Activated CD8-positive, alpha-beta memory T cell treated with anti-CD3 and anti-CD28 coated beads, Interleukin-2, amount 10 ng/mL, durations not matched to agents 7 days and 5 days (primary cell): ENCODE results near the gene CASK. TPM values are rescaled to one million over a fixed set of nuclear protein-coding genes. Genes with fewer than 3 reads are reported as not detected.

Source experiments
- ATAC-seq: fragments of 150-1000 bp; cut with Tn5 transposase; one replicate; pipeline ENCODE4 v1.10.0; 2021; ENCODE audit warnings: moderate library complexity
- CTCF ChIA-PET: fragments of 350-600 bp; sonication (Branson Sonifier 250); formaldehyde crosslinking; loops from one replicate; lab custom pipeline; 2021; ENCODE audit warnings: antibody characterized with exemption; lab: Charles Lee
- DNase-seq: peaks from one replicate; pipeline ENCODE4 v3.0.0-alpha.2; 2020
- H3K27ac Mint-ChIP-seq: one replicate; pipeline ENCODE4 v1.8.0; 2021; ENCODE audit warnings: mild to moderate bottlenecking, mixed read lengths
- H3K27me3 Mint-ChIP-seq: one replicate; pipeline ENCODE4 v1.8.0; 2021; ENCODE audit warnings: mixed read lengths
- H3K36me3 Mint-ChIP-seq: one replicate; pipeline ENCODE4 v1.8.0; 2021; ENCODE audit warnings: mild to moderate bottlenecking, mixed read lengths
- H3K4me1 Mint-ChIP-seq: one replicate; pipeline ENCODE4 v1.8.0; 2021; ENCODE audit warnings: mixed read lengths
- H3K4me3 Mint-ChIP-seq: one replicate; pipeline ENCODE4 v1.8.0; 2021; ENCODE audit warnings: mild to moderate bottlenecking, moderate library complexity, mixed read lengths
- H3K9me3 Mint-ChIP-seq: one replicate; pipeline ENCODE4 v1.8.0; 2022; ENCODE audit warnings: low read depth, mixed read lengths
- total RNA-seq, 2 experiments: library from RNA; stranded (reverse); gene quantifications; one replicate each; pipeline ENCODE4 v1.2.3, GENCODE V29; 2021

The CASK gene
- total RNA-seq, 2 experiments from 2014 or later, result 30.2 to 40.0 TPM

- DNase-seq (no peak), ATAC-seq (no peak)
- Mint-ChIP-seq H3K4me1 (peaks cover 5% of the 10 kb centered on the region), H3K9me3 (no peaks in the 10 kb centered on the region), H3K27me3 (no peaks in the 10 kb centered on the region), H3K4me3 (no peak overlapping the region), H3K36me3 (peaks cover 8% of the 10 kb centered on the region), H3K27ac (no peak overlapping the region)
- CTCF ChIA-PET, result no interaction called here
Measured at GRCh38 chrX:41857670-41858069, 65.7 kb downstream of the CASK start.

DNA sequence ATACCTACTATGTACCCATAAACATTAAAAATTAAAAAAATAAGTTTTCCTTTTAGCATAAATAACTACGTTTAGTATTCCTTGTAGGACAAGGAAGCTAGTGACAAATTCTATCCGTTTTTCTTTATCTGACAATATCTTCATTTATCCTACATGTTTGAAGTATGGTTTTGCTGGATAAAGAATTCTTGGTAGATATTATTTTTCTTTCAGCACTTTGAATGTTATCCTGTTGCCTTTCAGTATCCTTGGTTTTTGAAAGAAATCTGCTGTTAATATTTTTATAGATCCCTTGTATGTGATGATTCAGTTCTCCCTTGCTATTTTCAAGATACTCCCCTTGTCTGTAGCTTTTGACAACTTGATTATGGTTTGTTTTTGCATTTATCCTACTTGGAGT lies 76.6 kb downstream of the CASK start:
- CTCF ChIA-PET, result no interaction called here
- Mint-ChIP-seq H3K36me3 (peaks cover 47% of the 10 kb centered on the region), H3K27me3 (no peaks in the 10 kb centered on the region), H3K27ac (no peak overlapping the region), H3K4me1 (no peaks in the 10 kb centered on the region), H3K9me3 (peaks cover 16% of the 10 kb centered on the region), H3K4me3 (no peak overlapping the region)
- ATAC-seq (no peak), DNase-seq (no peak)

- no peak overlapping the region for H3K27ac Mint-ChIP-seq
- H3K4me3 Mint-ChIP-seq, result no peak overlapping the region
- ATAC-seq (no peak), DNase-seq (no peak)
- no peaks in the 10 kb centered on the region for H3K9me3 Mint-ChIP-seq
- CTCF ChIA-PET, result no interaction called here
- H3K36me3 Mint-ChIP-seq, result peaks cover 14% of the 10 kb centered on the region
- H3K27me3 Mint-ChIP-seq, result no peaks in the 10 kb centered on the region
- peaks cover 5% of the 10 kb centered on the region for H3K4me1 Mint-ChIP-seq
Measured at GRCh38 chrX:41837270-41837944, 85.9 kb downstream of the CASK start.

GRCh38 chrX:41828826-41829225 lies 94.5 kb downstream of the CASK start:
- H3K9me3 Mint-ChIP-seq, result no peaks in the 10 kb centered on the region
- peaks cover 21% of the 10 kb centered on the region for H3K36me3 Mint-ChIP-seq
- no peak overlapping the region for H3K4me3 Mint-ChIP-seq
- H3K4me1 Mint-ChIP-seq, result peaks cover 4% of the 10 kb centered on the region
- no peaks in the 10 kb centered on the region for H3K27me3 Mint-ChIP-seq
- DNase-seq (no peak), ATAC-seq (no peak)
- no peak overlapping the region for H3K27ac Mint-ChIP-seq
- CTCF ChIA-PET, result no interaction called here

DNA sequence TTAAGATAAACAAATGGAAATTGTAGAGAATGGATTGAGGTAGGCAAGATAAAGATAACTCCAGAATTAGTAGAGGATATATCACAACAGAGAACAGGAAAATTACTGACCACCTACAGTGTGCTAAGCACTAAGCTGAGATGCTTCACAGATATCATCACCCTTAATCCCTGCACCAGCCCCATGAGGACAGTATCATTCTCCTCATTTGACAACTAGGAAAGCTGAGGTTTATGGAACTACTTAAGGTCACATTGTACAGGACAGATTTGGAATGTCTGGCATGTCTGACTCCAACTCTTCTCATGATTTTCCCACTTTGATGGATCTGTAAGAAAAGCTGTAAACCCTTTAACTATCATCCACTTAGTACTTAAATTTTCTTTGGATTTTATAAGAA lies 95.5 kb downstream of the CASK start:
- Mint-ChIP-seq H3K4me3 (no peak overlapping the region), H3K9me3 (peaks cover 2% of the 10 kb centered on the region), H3K27me3 (no peaks in the 10 kb centered on the region), H3K4me1 (peaks cover 4% of the 10 kb centered on the region), H3K36me3 (peaks cover 23% of the 10 kb centered on the region), H3K27ac (no peak overlapping the region)
- no peak for DNase-seq
- ATAC-seq, result no peak
- CTCF ChIA-PET, result no interaction called here

DNA sequence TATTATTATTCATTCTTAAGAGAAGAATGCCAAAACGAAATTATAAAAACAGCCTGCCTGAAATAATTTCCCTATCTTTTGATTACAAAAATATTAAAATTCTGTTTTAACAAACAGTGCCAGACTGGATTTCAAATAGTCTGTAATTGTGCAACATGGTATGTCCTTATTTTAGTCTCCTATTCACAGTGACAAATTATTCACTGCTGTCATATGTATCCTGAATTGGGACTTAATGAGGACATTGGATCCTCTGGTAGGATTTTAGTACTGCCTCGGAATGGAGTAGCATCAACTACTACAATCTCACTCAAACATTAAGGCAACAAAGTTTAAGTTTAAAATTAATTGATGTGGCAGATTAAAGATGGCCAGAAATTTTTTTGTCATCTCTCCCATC lies 97.6 kb downstream of the CASK start:
- no peak for DNase-seq
- H3K9me3 Mint-ChIP-seq, result peaks cover 2% of the 10 kb centered on the region
- peaks cover 27% of the 10 kb centered on the region for H3K36me3 Mint-ChIP-seq
- H3K27ac Mint-ChIP-seq, result no peak overlapping the region
- ATAC-seq, result no peak
- H3K27me3 Mint-ChIP-seq, result no peaks in the 10 kb centered on the region
- H3K4me3 Mint-ChIP-seq, result no peak overlapping the region
- peaks cover 10% of the 10 kb centered on the region for H3K4me1 Mint-ChIP-seq
- CTCF ChIA-PET, result no interaction called here

GRCh38 chrX:41824551-41824950 lies 98.8 kb downstream of the CASK start:
- H3K36me3 Mint-ChIP-seq, result peaks cover 23% of the 10 kb centered on the region
- H3K4me3 Mint-ChIP-seq, result no peak overlapping the region
- DNase-seq (no peak), ATAC-seq (no peak)
- CTCF ChIA-PET, result no interaction called here
- H3K4me1 Mint-ChIP-seq, result peaks cover 10% of the 10 kb centered on the region
- H3K9me3 Mint-ChIP-seq, result peaks cover 2% of the 10 kb centered on the region
- no peaks in the 10 kb centered on the region for H3K27me3 Mint-ChIP-seq
- H3K27ac Mint-ChIP-seq, result no peak overlapping the region

- Mint-ChIP-seq H3K27ac (no peak overlapping the region), H3K36me3 (peaks cover 21% of the 10 kb centered on the region), H3K4me3 (no peak overlapping the region), H3K4me1 (peaks cover 7% of the 10 kb centered on the region), H3K9me3 (peaks cover 2% of the 10 kb centered on the region), H3K27me3 (no peaks in the 10 kb centered on the region)
- ATAC-seq, result no peak
- no peak for DNase-seq
- CTCF ChIA-PET, result no interaction called here
Measured at GRCh38 chrX:41823402-41823801, 100.0 kb downstream of the CASK start.

DNA sequence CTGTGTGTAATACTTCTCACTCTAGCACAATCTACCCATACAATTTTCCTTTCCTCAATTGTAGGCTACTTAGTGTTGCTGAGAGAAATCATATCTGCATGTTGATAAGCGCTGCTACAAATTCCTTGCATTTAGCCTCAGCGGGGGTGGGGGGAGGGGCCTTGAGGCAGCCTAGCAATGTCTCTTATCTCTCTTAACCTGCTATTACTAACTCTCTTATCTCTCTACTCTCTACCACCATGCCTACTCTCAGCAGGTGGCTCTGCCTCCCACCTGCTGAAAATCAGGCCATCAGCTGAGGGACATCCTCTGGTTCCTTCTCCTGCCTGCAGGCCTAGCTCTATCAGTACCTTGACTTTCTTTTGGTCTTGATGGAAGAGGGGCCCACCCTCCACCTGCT lies 100.5 kb downstream of the CASK start:
- peaks cover 18% of the 10 kb centered on the region for H3K36me3 Mint-ChIP-seq
- H3K4me3 Mint-ChIP-seq, result no peak overlapping the region
- ATAC-seq, result no peak
- H3K9me3 Mint-ChIP-seq, result peaks cover 2% of the 10 kb centered on the region
- DNase-seq, result no peak
- H3K27ac Mint-ChIP-seq, result no peak overlapping the region
- H3K4me1 Mint-ChIP-seq, result peaks cover 7% of the 10 kb centered on the region
- CTCF ChIA-PET, result interaction anchor here (0.7 kb wide), 1 partner anchor 60 kb away, joined by 4 read pairs; no protein-coding TSS in a partner anchor
- no peaks in the 10 kb centered on the region for H3K27me3 Mint-ChIP-seq

DNA sequence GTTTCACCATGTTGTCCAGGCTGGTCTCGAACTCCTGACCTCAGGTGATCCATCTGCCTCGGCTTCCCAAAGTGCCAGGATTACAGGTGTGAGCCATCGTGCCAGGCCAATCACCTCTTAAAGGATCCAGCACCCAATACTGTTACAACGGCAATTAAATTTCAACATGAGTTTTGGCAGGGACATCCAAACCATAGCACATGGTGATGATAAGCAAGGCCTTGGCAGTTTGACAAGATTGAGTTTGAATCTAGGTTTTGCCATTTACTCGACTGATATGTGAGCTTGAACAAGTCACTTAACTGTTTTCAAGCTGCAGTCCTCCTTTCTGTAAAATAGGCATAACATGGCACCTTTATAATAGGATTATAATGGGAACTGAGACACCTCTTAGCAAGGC lies 115.3 kb downstream of the CASK start:
- H3K4me1 Mint-ChIP-seq, result no peaks in the 10 kb centered on the region
- H3K27ac Mint-ChIP-seq, result no peak overlapping the region
- no peak for ATAC-seq
- peaks cover 2% of the 10 kb centered on the region for H3K9me3 Mint-ChIP-seq
- H3K4me3 Mint-ChIP-seq, result no peak overlapping the region
- CTCF ChIA-PET, result no interaction called here
- H3K36me3 Mint-ChIP-seq, result peaks cover 15% of the 10 kb centered on the region
- DNase-seq, result no peak
- no peaks in the 10 kb centered on the region for H3K27me3 Mint-ChIP-seq

DNA sequence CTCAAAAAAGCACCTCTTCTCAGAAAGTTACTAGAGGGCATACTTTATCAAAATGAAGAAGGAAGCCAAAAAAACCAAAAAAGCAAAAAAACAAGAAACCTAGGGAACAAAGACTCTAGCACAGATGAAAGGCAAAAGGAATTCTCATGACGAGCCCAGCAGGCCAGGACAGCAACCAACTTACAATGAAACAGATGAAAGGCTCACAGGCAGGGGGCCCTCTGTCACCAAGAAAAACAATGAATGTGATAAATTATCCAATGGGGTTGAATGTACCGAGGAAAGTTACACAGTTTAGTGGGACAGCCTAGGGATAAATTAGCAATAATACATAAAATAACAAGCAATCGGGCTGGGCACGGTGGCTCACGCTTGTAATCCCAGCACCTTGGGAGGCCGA lies 120.4 kb downstream of the CASK start:
- no peak overlapping the region for H3K4me3 Mint-ChIP-seq
- peaks cover 18% of the 10 kb centered on the region for H3K36me3 Mint-ChIP-seq
- no peaks in the 10 kb centered on the region for H3K27me3 Mint-ChIP-seq
- H3K4me1 Mint-ChIP-seq, result peaks cover 5% of the 10 kb centered on the region
- no peak for ATAC-seq
- CTCF ChIA-PET, result no interaction called here
- peaks cover 7% of the 10 kb centered on the region for H3K9me3 Mint-ChIP-seq
- H3K27ac Mint-ChIP-seq, result no peak overlapping the region
- DNase-seq, result no peak

- Mint-ChIP-seq H3K4me1 (peaks cover 24% of the 10 kb centered on the region), H3K27ac (no peak overlapping the region), H3K9me3 (peaks cover 5% of the 10 kb centered on the region), H3K36me3 (peaks cover 11% of the 10 kb centered on the region), H3K4me3 (no peak overlapping the region), H3K27me3 (no peaks in the 10 kb centered on the region)
- CTCF ChIA-PET, result no interaction called here
- DNase-seq, result no peak
- no peak for ATAC-seq
Measured at GRCh38 chrX:41799661-41800060, 123.7 kb downstream of the CASK start.

GRCh38 chrX:41796577-41796976 lies 126.8 kb downstream of the CASK start:
- Mint-ChIP-seq H3K4me3 (no peak overlapping the region), H3K4me1 (peaks cover 24% of the 10 kb centered on the region), H3K36me3 (peaks cover 5% of the 10 kb centered on the region), H3K27ac (no peak overlapping the region), H3K27me3 (no peaks in the 10 kb centered on the region), H3K9me3 (no peaks in the 10 kb centered on the region)
- ATAC-seq (no peak), DNase-seq (no peak)
- CTCF ChIA-PET, result no interaction called here

DNA sequence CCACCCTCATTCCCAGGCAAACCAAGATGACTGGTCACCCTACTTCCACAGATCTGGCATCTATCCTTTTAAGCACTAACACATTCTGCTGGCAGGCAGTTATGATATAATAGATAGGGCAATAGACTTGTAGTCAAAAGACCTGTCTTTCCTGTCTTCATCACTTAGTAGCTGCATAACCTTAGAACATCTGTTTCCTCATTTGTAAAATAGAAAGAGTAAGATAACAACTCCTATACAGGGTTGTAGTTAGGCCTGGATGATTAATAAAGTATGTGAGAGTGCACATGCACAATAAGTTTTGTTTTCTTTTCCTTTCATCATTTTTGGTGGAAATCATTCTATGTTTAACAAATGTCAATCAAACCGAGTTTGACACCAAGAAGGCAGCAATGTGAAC lies 127.3 kb downstream of the CASK start:
- CTCF ChIA-PET, result no interaction called here
- Mint-ChIP-seq H3K36me3 (peaks cover 1% of the 10 kb centered on the region), H3K27me3 (no peaks in the 10 kb centered on the region), H3K9me3 (no peaks in the 10 kb centered on the region), H3K4me3 (no peak overlapping the region), H3K4me1 (peaks cover 24% of the 10 kb centered on the region), H3K27ac (no peak overlapping the region)
- DNase-seq (no peak), ATAC-seq (no peak)
